ENCODE results near the gene GRK1. TPM values are rescaled to one million over a fixed set of nuclear protein-coding genes. Genes with fewer than 3 reads are reported as not detected.

Gene GRK1
- total RNA-seq, 4 donors from 2014 or later = 0.07 to 0.12 TPM; not detected in 2

GRCh38 chr13:113770937-113771336 is 103.9 kb downstream of the GRK1 start:
- TF ChIP-seq CTCF (IDR thresholded peaks at IDR 0.05) (no peak), POLR2A (IDR thresholded peaks at IDR 0.05) (no peak)
- no peak overlapping the region for H3K27ac ChIP-seq
- intact Hi-C loops (cut with DNase I; ENCODE audit: low total_unique reads) = no loop called here
- no peaks in the 10 kb centered on the region for H3K9me3 ChIP-seq
- DNase-seq = no peak
- no peaks in the 10 kb centered on the region for H3K36me3 ChIP-seq
- no peak overlapping the region for H3K4me3 ChIP-seq
- no peaks in the 10 kb centered on the region for H3K4me1 ChIP-seq
- H3K27me3 ChIP-seq = no peaks in the 10 kb centered on the region

- no peak for DNase-seq
- no peak for TF ChIP-seq POLR2A (IDR thresholded peaks at IDR 0.05)
- TF ChIP-seq CTCF (IDR thresholded peaks at IDR 0.05) = no peak
- intact Hi-C loops (cut with DNase I; ENCODE audit: low total_unique reads) = no loop called here
- Histone ChIP-seq H3K27ac (no peak overlapping the region), H3K4me1 (no peaks in the 10 kb centered on the region), H3K4me3 (no peak overlapping the region), H3K27me3 (no peaks in the 10 kb centered on the region), H3K9me3 (no peaks in the 10 kb centered on the region), H3K36me3 (no peaks in the 10 kb centered on the region)
These were observed 104.8 kb downstream of the GRK1 start for GRCh38 chr13:113771709-113772331.

- TF ChIP-seq CTCF (IDR thresholded peaks at IDR 0.05) (no peak), POLR2A (IDR thresholded peaks at IDR 0.05) (no peak)
- Histone ChIP-seq H3K4me3 (no peak overlapping the region), H3K9me3 (no peaks in the 10 kb centered on the region), H3K4me1 (no peaks in the 10 kb centered on the region), H3K27ac (no peak overlapping the region), H3K27me3 (no peaks in the 10 kb centered on the region), H3K36me3 (no peaks in the 10 kb centered on the region)
- intact Hi-C loops (cut with DNase I; ENCODE audit: low total_unique reads) = no loop called here
- DNase-seq = no peak
These were observed 107.4 kb downstream of the GRK1 start for GRCh38 chr13:113774177-113775107.

- H3K4me1 ChIP-seq = no peaks in the 10 kb centered on the region
- intact Hi-C loops (cut with DNase I; ENCODE audit: low total_unique reads) = no loop called here
- TF ChIP-seq CTCF (IDR thresholded peaks at IDR 0.05) (no peak), POLR2A (IDR thresholded peaks at IDR 0.05) (no peak)
- H3K36me3 ChIP-seq = no peaks in the 10 kb centered on the region
- no peak overlapping the region for H3K27ac ChIP-seq
- no peaks in the 10 kb centered on the region for H3K27me3 ChIP-seq
- no peaks in the 10 kb centered on the region for H3K9me3 ChIP-seq
- no peak for DNase-seq
- H3K4me3 ChIP-seq = no peak overlapping the region
These were observed 108.6 kb downstream of the GRK1 start for GRCh38 chr13:113775451-113776145.

Data from uterus (tissue), 4 donors.